Central memory CD8-positive, alpha-beta T cell (primary cell): Measurements from ENCODE around the gene KNSTRN.

ENCODE experiments used
- ATAC-seq: fragments of 150-1000 bp; cut with Tn5 transposase; replicated peaks from 2 replicates; pipeline ENCODE4 v1.10.0; 2022; ENCODE audit warnings: mild to moderate bottlenecking, moderate FRiP score, moderate number of reproducible peaks; ENCODE audit not compliant: poor library complexity, severe bottlenecking; ENCODE audit errors: extremely low read depth
- DNase-seq, 2 donors: peaks; one replicate each; pipeline ENCODE4 v3.0.0; 2021; ENCODE audit warnings: low spot score in 2 of 2
- H3K27ac Mint-ChIP-seq: one replicate; pipeline ENCODE4 v1.8.0; 2022; ENCODE audit warnings: low read depth, mild to moderate bottlenecking, moderate library complexity, mixed read lengths
- H3K27me3 Mint-ChIP-seq: one replicate; pipeline ENCODE4 v1.8.0; 2022; ENCODE audit warnings: mixed read lengths
- H3K36me3 Mint-ChIP-seq: one replicate; pipeline ENCODE4 v1.8.0; 2022; ENCODE audit warnings: mild to moderate bottlenecking, moderate library complexity, mixed read lengths; ENCODE audit not compliant: insufficient read depth
- H3K4me1 Mint-ChIP-seq: one replicate; pipeline ENCODE4 v1.8.0; 2022; ENCODE audit warnings: mixed read lengths
- H3K4me3 Mint-ChIP-seq: one replicate; pipeline ENCODE4 v1.8.0; 2022; ENCODE audit warnings: mild to moderate bottlenecking, moderate library complexity, mixed read lengths
- H3K9me3 Mint-ChIP-seq: one replicate; pipeline ENCODE4 v1.8.0; 2022; ENCODE audit warnings: mixed read lengths

Gene KNSTRN

GRCh38 chr15:40340740-40341400 lies 41.7 kb upstream of the KNSTRN start, which contains the start of gene CCDC9B:
CCDC9B (minus strand) TSS chr15:40340939; CDS start chr15:40340819, 120 bp downstream.
- Mint-ChIP-seq H3K27ac (no peak within 1 kb of the TSS), H3K4me3 (no peak within 1 kb of the TSS), H3K36me3 (no peaks in the 10 kb centered on the region), H3K4me1 (peaks cover 8% of the 10 kb centered on the region), H3K27me3 (no peaks in the 10 kb centered on the region), H3K9me3 (no peaks in the 10 kb centered on the region)
- ATAC-seq (no peak), DNase-seq (no peak)

- Mint-ChIP-seq H3K4me3 (no peak overlapping the region), H3K9me3 (no peaks in the 10 kb centered on the region), H3K4me1 (peaks cover 8% of the 10 kb centered on the region), H3K36me3 (no peaks in the 10 kb centered on the region), H3K27me3 (no peaks in the 10 kb centered on the region), H3K27ac (no peak overlapping the region)
- no peak for ATAC-seq
- no peak for DNase-seq
Measured at GRCh38 chr15:40342416-40343320, 39.9 kb upstream of the KNSTRN start.

- Mint-ChIP-seq H3K4me1 (peaks cover 3% of the 10 kb centered on the region), H3K4me3 (no peak overlapping the region), H3K27ac (no peak overlapping the region), H3K9me3 (no peaks in the 10 kb centered on the region), H3K36me3 (peaks cover 1% of the 10 kb centered on the region), H3K27me3 (no peaks in the 10 kb centered on the region)
- DNase-seq (no peak), ATAC-seq (no peak)
Measured at GRCh38 chr15:40343512-40343911, 39.0 kb upstream of the KNSTRN start.

- H3K9me3 Mint-ChIP-seq: no peaks in the 10 kb centered on the region
- no peak overlapping the region for H3K4me3 Mint-ChIP-seq
- peaks cover 5% of the 10 kb centered on the region for H3K4me1 Mint-ChIP-seq
- H3K27ac Mint-ChIP-seq: no peak overlapping the region
- no peak for ATAC-seq
- H3K27me3 Mint-ChIP-seq: no peaks in the 10 kb centered on the region
- no peak for DNase-seq
- peaks cover 2% of the 10 kb centered on the region for H3K36me3 Mint-ChIP-seq
Measured at GRCh38 chr15:40344217-40344616, 38.3 kb upstream of the KNSTRN start.

- H3K27ac Mint-ChIP-seq: no peak overlapping the region
- H3K27me3 Mint-ChIP-seq: no peaks in the 10 kb centered on the region
- no peak overlapping the region for H3K4me3 Mint-ChIP-seq
- peaks cover 5% of the 10 kb centered on the region for H3K4me1 Mint-ChIP-seq
- no peak for ATAC-seq
- DNase-seq: peak; percentile 54 to 58
- no peaks in the 10 kb centered on the region for H3K9me3 Mint-ChIP-seq
- peaks cover 2% of the 10 kb centered on the region for H3K36me3 Mint-ChIP-seq
Measured at GRCh38 chr15:40344631-40345120, 37.8 kb upstream of the KNSTRN start.

GRCh38 chr15:40345225-40345866 lies 37.2 kb upstream of the KNSTRN start:
- Mint-ChIP-seq H3K4me1 (peaks cover 5% of the 10 kb centered on the region), H3K36me3 (peaks cover 2% of the 10 kb centered on the region), H3K27me3 (no peaks in the 10 kb centered on the region), H3K9me3 (no peaks in the 10 kb centered on the region), H3K27ac (no peak overlapping the region), H3K4me3 (no peak overlapping the region)
- no peak for DNase-seq
- no peak for ATAC-seq

- Mint-ChIP-seq H3K4me1 (peaks cover 5% of the 10 kb centered on the region), H3K27ac (no peak overlapping the region), H3K27me3 (no peaks in the 10 kb centered on the region), H3K4me3 (no peak overlapping the region), H3K36me3 (peaks cover 2% of the 10 kb centered on the region), H3K9me3 (no peaks in the 10 kb centered on the region)
- no peak for ATAC-seq
- DNase-seq: no peak
Measured at GRCh38 chr15:40345867-40346578, 36.5 kb upstream of the KNSTRN start.

GRCh38 chr15:40346579-40347558 lies 35.7 kb upstream of the KNSTRN start:
- peaks cover 5% of the 10 kb centered on the region for H3K4me1 Mint-ChIP-seq
- H3K36me3 Mint-ChIP-seq: peaks cover 2% of the 10 kb centered on the region
- ATAC-seq (no peak), DNase-seq (no peak)
- no peak overlapping the region for H3K27ac Mint-ChIP-seq
- H3K27me3 Mint-ChIP-seq: no peaks in the 10 kb centered on the region
- no peak overlapping the region for H3K4me3 Mint-ChIP-seq
- no peaks in the 10 kb centered on the region for H3K9me3 Mint-ChIP-seq

- Mint-ChIP-seq H3K27me3 (no peaks in the 10 kb centered on the region), H3K36me3 (peaks cover 2% of the 10 kb centered on the region), H3K4me3 (no peak overlapping the region), H3K27ac (no peak overlapping the region), H3K4me1 (peaks cover 5% of the 10 kb centered on the region), H3K9me3 (no peaks in the 10 kb centered on the region)
- no peak for DNase-seq
- ATAC-seq: no peak
Measured at GRCh38 chr15:40347559-40348473, 34.7 kb upstream of the KNSTRN start.

- ATAC-seq (no peak), DNase-seq (no peak)
- Mint-ChIP-seq H3K4me3 (no peak overlapping the region), H3K9me3 (no peaks in the 10 kb centered on the region), H3K27ac (no peak overlapping the region), H3K36me3 (peaks cover 2% of the 10 kb centered on the region), H3K27me3 (no peaks in the 10 kb centered on the region), H3K4me1 (peaks cover 5% of the 10 kb centered on the region)
Measured at GRCh38 chr15:40348474-40348870, 34.0 kb upstream of the KNSTRN start.

- Mint-ChIP-seq H3K4me3 (no peak overlapping the region), H3K36me3 (peaks cover 2% of the 10 kb centered on the region), H3K27ac (no peak overlapping the region), H3K9me3 (no peaks in the 10 kb centered on the region), H3K4me1 (peaks cover 5% of the 10 kb centered on the region), H3K27me3 (no peaks in the 10 kb centered on the region)
- DNase-seq (no peak), ATAC-seq (no peak)
Measured at GRCh38 chr15:40349163-40349562, 33.4 kb upstream of the KNSTRN start.
